HFFc6 (cell line): ENCODE results near the gene NUP62. TPM values are rescaled to one million over a fixed set of nuclear protein-coding genes. Genes with fewer than 3 reads are reported as not detected.

Experiments
- DNase-seq: peaks from one replicate; pipeline ENCODE4 v3.0.0-alpha.2; 2018
- H3K27ac Mint-ChIP-seq: 2 replicates; pipeline ENCODE4 v1.8.0; 2020; ENCODE audit warnings: mild to moderate bottlenecking, mixed read lengths
- H3K27me3 Mint-ChIP-seq: 2 replicates; pipeline ENCODE4 v1.8.0; 2021; ENCODE audit warnings: mild to moderate bottlenecking, moderate library complexity, mixed read lengths; ENCODE audit not compliant: insufficient read depth
- H3K36me3 Mint-ChIP-seq: 2 replicates; pipeline ENCODE4 v1.8.0; 2021; ENCODE audit warnings: low read depth, mixed read lengths
- H3K4me1 Mint-ChIP-seq: 2 replicates; pipeline ENCODE4 v1.8.0; 2020; ENCODE audit warnings: low read depth, mixed read lengths
- H3K4me3 Mint-ChIP-seq: 2 replicates; pipeline ENCODE4 v1.8.0; 2020; ENCODE audit warnings: mild to moderate bottlenecking, moderate library complexity, mixed read lengths
- H3K9me3 Mint-ChIP-seq: 2 replicates; pipeline ENCODE4 v1.8.0; 2020; ENCODE audit warnings: mild to moderate bottlenecking, mixed read lengths
- total RNA-seq, 6 experiments: library from RNA; stranded (reverse); fragmentation: NEBNext Ultra II Directional; extraction: Animal tissue kit (Norgen Biotek cat#: 25700); gene quantifications; 2 replicates in 1 of 6; 3 replicates in 5 of 6; pipeline ENCODE4 v1.2.3, GENCODE V29; 2021
- TF ChIP-seq, protein P1 (sequence below): fragments of 200-600 bp; sonication (generic); IDR thresholded peaks from 2 replicates; pipeline ENCODE4 v1.5.0; 2021; ENCODE audit warnings: antibody characterized with exemption, mild to moderate bottlenecking

Gene NUP62
- total RNA-seq, 6 experiments from 2014 or later, result 50.9 to 78.3 (median 68.3) TPM

DNA sequence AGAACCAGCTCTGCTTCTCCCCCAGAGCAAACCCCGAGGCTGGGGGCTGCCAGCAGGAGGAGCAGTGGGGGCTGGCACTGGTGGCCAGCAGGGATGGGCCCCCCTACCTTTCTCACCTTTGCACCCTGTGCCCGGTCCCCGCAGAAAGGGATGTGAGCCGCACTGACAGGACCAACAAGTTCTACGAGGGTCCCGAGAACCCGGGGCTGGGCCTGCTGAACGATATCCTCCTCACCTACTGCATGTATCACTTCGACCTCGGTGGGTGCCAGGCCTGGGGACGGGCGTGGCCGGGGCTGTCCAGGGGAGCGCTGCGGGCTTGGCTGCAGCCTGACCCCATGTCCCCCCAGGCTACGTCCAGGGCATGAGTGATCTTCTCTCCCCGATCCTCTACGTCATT is 45.2 kb downstream of the NUP62 start:
- H3K27me3 Mint-ChIP-seq, result peaks cover 2% of the 10 kb centered on the region; the same call in 1 of the 2 replicates
- TF ChIP-seq, protein P1, sequence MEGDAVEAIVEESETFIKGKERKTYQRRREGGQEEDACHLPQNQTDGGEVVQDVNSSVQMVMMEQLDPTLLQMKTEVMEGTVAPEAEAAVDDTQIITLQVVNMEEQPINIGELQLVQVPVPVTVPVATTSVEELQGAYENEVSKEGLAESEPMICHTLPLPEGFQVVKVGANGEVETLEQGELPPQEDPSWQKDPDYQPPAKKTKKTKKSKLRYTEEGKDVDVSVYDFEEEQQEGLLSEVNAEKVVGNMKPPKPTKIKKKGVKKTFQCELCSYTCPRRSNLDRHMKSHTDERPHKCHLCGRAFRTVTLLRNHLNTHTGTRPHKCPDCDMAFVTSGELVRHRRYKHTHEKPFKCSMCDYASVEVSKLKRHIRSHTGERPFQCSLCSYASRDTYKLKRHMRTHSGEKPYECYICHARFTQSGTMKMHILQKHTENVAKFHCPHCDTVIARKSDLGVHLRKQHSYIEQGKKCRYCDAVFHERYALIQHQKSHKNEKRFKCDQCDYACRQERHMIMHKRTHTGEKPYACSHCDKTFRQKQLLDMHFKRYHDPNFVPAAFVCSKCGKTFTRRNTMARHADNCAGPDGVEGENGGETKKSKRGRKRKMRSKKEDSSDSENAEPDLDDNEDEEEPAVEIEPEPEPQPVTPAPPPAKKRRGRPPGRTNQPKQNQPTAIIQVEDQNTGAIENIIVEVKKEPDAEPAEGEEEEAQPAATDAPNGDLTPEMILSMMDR, result no peak
- H3K4me3 Mint-ChIP-seq, result no peak overlapping the region
- no peak for DNase-seq
- H3K4me1 Mint-ChIP-seq, result peaks cover 2% of the 10 kb centered on the region
- H3K9me3 Mint-ChIP-seq, result no peaks in the 10 kb centered on the region
- peaks cover 19% of the 10 kb centered on the region for H3K36me3 Mint-ChIP-seq
- H3K27ac Mint-ChIP-seq, result no peak overlapping the region

DNA sequence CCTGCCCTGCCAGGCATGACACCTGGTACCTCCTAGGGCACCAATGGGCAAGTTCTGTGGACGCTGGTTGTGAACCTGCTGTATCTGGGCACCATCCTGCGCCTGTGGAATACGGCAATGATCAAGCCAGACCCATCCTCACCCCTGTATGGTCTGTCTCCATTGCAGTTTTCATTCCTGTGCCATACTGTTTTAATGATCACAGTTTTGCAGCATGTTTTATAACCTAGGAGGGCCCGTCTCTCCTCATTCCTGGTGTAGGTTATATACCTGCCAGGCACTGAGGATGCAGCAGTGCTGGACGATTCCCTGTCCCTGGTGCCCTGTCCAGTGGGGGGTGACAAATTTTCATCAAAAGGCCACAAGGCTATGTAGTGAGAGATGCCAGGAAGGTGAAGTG is 46.2 kb downstream of the NUP62 start:
- H3K4me1 Mint-ChIP-seq, result peaks cover 12% of the 10 kb centered on the region
- no peak overlapping the region for H3K4me3 Mint-ChIP-seq
- no peaks in the 10 kb centered on the region for H3K9me3 Mint-ChIP-seq
- peaks cover 19% of the 10 kb centered on the region for H3K36me3 Mint-ChIP-seq
- no peak overlapping the region for H3K27ac Mint-ChIP-seq
- no peak for DNase-seq
- TF ChIP-seq, protein P1, result no peak
- no peaks in the 10 kb centered on the region; the same call in 1 of the 2 replicates for H3K27me3 Mint-ChIP-seq

DNA sequence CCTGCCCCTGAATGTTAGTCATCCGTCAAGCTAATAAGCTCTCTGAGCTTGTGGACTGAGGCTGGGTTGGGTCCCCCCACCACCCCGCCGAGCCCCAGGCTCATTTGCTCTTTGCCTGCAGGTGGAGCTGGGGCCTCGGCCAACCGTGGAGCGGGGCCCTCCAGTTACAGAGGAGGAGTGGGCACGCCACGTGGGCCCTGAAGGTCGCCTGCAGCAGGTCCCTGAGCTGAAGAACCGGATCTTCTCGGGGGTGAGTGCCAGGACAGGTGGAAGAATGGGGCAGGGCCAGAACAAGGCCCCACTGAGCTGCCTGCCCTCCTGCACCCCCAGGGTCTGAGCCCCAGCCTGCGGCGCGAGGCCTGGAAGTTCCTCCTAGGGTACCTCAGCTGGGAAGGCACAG is 46.7 kb downstream of the NUP62 start:
- H3K4me3 Mint-ChIP-seq, result no peak overlapping the region
- peaks cover 19% of the 10 kb centered on the region for H3K36me3 Mint-ChIP-seq
- TF ChIP-seq, protein P1, result no peak
- H3K4me1 Mint-ChIP-seq, result peaks cover 12% of the 10 kb centered on the region
- no peak overlapping the region for H3K27ac Mint-ChIP-seq
- H3K9me3 Mint-ChIP-seq, result no peaks in the 10 kb centered on the region
- DNase-seq, result no peak
- H3K27me3 Mint-ChIP-seq, result no peaks in the 10 kb centered on the region; the same call in 1 of the 2 replicates

DNA sequence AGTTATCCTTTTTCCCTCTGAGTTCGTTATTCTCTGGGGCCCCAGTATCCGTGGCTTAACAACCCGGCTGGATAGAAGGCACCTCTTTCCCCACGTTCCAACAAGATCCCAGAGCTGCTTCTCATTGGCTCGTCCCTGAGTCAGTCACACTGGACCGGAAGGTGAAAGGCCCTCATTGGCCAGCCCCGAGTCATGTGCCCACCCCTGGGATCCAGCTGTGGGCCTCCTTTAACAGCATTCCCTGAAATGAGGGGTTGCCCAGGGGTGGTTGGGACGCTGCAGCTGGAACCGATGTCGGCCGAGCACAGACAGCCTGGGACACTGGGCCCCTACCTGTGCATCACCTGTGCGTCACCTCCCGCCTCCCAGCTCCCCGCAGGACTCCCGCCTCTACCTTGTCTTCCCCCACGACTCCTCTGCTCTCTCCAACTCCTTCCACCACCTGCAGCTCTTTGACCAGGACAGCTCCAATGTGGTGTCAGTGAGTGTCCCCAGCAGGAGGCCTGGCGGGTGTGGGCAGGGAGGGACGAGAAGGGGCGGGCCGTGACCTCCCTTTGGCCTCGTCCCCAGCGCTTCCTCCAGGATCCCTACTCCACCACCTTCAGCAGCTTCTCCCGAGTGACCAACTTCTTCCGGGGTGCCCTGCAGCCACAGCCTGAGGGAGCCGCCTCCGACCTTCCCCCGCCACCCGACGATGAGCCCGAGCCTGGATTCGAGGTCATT is 47.5 kb downstream of the NUP62 start:
- H3K4me3 Mint-ChIP-seq, result no peak overlapping the region
- TF ChIP-seq, protein P1, result no peak
- no peak for DNase-seq
- H3K9me3 Mint-ChIP-seq, result no peaks in the 10 kb centered on the region
- H3K4me1 Mint-ChIP-seq, result peaks cover 12% of the 10 kb centered on the region
- peaks cover 19% of the 10 kb centered on the region for H3K36me3 Mint-ChIP-seq
- H3K27me3 Mint-ChIP-seq, result no peaks in the 10 kb centered on the region; the same call in 1 of the 2 replicates
- no peak overlapping the region for H3K27ac Mint-ChIP-seq

DNA sequence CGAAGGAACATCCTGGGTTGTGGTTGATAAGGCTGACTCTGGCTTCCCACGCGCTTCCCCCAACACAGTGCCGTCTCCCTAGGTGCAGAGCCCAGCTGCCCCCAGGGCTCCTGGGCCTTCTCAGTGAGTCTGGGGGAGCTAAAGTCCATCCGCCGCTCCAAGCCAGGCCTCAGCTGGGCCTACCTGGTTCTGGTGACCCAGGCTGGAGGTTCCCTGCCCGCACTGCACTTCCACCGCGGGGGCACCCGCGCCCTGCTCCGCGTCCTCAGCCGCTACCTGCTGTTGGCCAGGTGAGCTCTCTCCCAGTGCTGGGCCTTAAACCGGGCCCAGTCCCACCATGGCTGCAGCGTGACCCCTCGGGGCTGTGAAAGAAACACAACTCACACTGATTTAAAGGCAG is 48.1 kb downstream of the NUP62 start:
- no peak overlapping the region for H3K27ac Mint-ChIP-seq
- H3K36me3 Mint-ChIP-seq, result peaks cover 19% of the 10 kb centered on the region
- TF ChIP-seq, protein P1, result no peak
- no peaks in the 10 kb centered on the region for H3K9me3 Mint-ChIP-seq
- H3K4me1 Mint-ChIP-seq, result peaks cover 12% of the 10 kb centered on the region
- no peaks in the 10 kb centered on the region; the same call in 1 of the 2 replicates for H3K27me3 Mint-ChIP-seq
- no peak overlapping the region for H3K4me3 Mint-ChIP-seq
- DNase-seq, result no peak
